SK-N-SH (cell line): Measurements from ENCODE around the gene SIRT2.

ENCODE experiments used
- CHD2 ChIP-seq: fragments of 150-350 bp; IDR thresholded peaks from 2 replicates; pipeline ENCODE4 v1.6.1; 2018; ENCODE audit warnings: low read length; ENCODE audit not compliant: partially characterized antibody
- CTCF ChIP-seq: fragments of 200-600 bp; sonication (generic); IDR thresholded peaks from 2 replicates; pipeline ENCODE4 v1.6.1; 2017; ENCODE audit warnings: antibody characterized with exemption, mild to moderate bottlenecking, moderate library complexity
- JUND ChIP-seq: IDR thresholded peaks from 2 replicates; pipeline ENCODE4 v1.4.0; 2012
- NRF1 ChIP-seq: IDR thresholded peaks from 2 replicates; pipeline ENCODE4 v1.6.1; 2012; ENCODE audit warnings: low read depth, mild to moderate bottlenecking, low read length
- USF2 ChIP-seq: fragments of 150-350 bp; IDR thresholded peaks from 2 replicates; pipeline ENCODE4 v1.6.1; 2017; ENCODE audit warnings: antibody characterized with exemption, low read length, low read depth, borderline replicate concordance
- YY1 ChIP-seq: IDR thresholded peaks from 2 replicates; pipeline ENCODE4 v1.4.0; 2012; ENCODE audit warnings: low read depth, mild to moderate bottlenecking

- no peak for TF ChIP-seq CHD2
- no peak for TF ChIP-seq CTCF
- no peak for TF ChIP-seq USF2
- no peak for TF ChIP-seq NRF1
- no peak for TF ChIP-seq JUND
- TF ChIP-seq YY1, result no peak
Measured at GRCh38 chr19:38941979-38942378, 42.6 kb upstream of the SIRT2 start.
